SK-N-SH (cell line): ENCODE measurements around the gene FBXL12. TPM values are rescaled to one million over a fixed set of nuclear protein-coding genes. Genes with fewer than 3 reads are reported as not detected.

Experiments
- CTCF ChIA-PET: fragments of 300-600, 350-600 bp; formaldehyde crosslinking; extraction: SDS; loops from one replicate; lab custom pipeline; 2021; lab: Yijun Ruan, JAX
- POLR2A ChIA-PET: fragments of 350-600 bp; sonication (Branson Sonifier 250); formaldehyde crosslinking; extraction: SDS; loops from one replicate; lab custom pipeline; 2020; ENCODE audit warnings: antibody characterized with exemption, inconsistent platforms; lab: Yijun Ruan, JAX
- DNase-seq: peaks from one replicate; pipeline ENCODE4 v3.0.0; 2012
- H2AFZ ChIP-seq: fragments of 200-600 bp; sonication (generic); 2 replicates; pipeline ENCODE4 v1.8.1; 2016; ENCODE audit warnings: antibody characterized with exemption, mild to moderate bottlenecking, low read depth
- H3F3A ChIP-seq: fragments of 200-600 bp; sonication (generic); replicated peaks from 2 replicates; pipeline ENCODE3; 2016; ENCODE audit warnings: antibody characterized with exemption, mild to moderate bottlenecking; ENCODE audit not compliant: insufficient read depth
- H3K27ac ChIP-seq, 2 experiments: fragments of 200-500 bp in 1 of 2; fragments of 200-600 bp in 1 of 2; sonication (Bioruptor generic) in 1 of 2; sonication (generic), shearing (Covaris generic) in 1 of 2; 2 replicates each; pipeline versions ENCODE4 v1.5.1 to v1.6.1; 2014 to 2016; ENCODE audit warnings: low read depth in 2 of 2, inconsistent platforms in 1 of 2, low read length in 1 of 2, mild to moderate bottlenecking in 1 of 2, mixed read lengths in 1 of 2
- H3K27me3 ChIP-seq: fragments of 200-600 bp; sonication (generic), shearing (Covaris generic); 2 replicates; pipeline ENCODE4 v1.6.1; 2016; ENCODE audit warnings: mixed run types; ENCODE audit not compliant: insufficient read depth
- H3K36me3 ChIP-seq, 2 experiments: fragments of 200-500 bp in 1 of 2; fragments of 200-600 bp in 1 of 2; sonication (Bioruptor generic) in 1 of 2; sonication (generic) in 1 of 2; replicated peaks in 1 of 2; 2 replicates each; pipeline versions ENCODE3 to v1.5.1; 2014 to 2016; ENCODE audit warnings: low read length in 1 of 2, mild to moderate bottlenecking in 1 of 2; ENCODE audit not compliant: insufficient read depth in 2 of 2, control insufficient read depth in 1 of 2
- H3K4me1 ChIP-seq, 2 experiments: fragments of 200-500 bp in 1 of 2; fragments of 200-600 bp in 1 of 2; sonication (Bioruptor generic) in 1 of 2; sonication (generic), shearing (Covaris generic) in 1 of 2; 2 replicates each; pipeline versions ENCODE4 v1.5.1 to v1.6.1; 2014 to 2016; ENCODE audit warnings: low read depth in 1 of 2, low read length in 1 of 2, mixed run types in 1 of 2; ENCODE audit not compliant: insufficient read depth in 2 of 2, control insufficient read depth in 1 of 2
- H3K4me2 ChIP-seq: fragments of 200-600 bp; sonication (generic), shearing (Covaris generic); 2 replicates; pipeline ENCODE4 v1.6.1; 2017; ENCODE audit warnings: mixed run types
- H3K4me3 ChIP-seq, 2 experiments: fragments of 200-500 bp in 1 of 2; fragments of 200-600 bp in 1 of 2; sonication (Bioruptor generic) in 1 of 2; sonication (generic), shearing (Covaris generic) in 1 of 2; 2 replicates each; pipeline versions ENCODE4 v1.5.1 to v1.8.1; 2014 to 2016; ENCODE audit warnings: low read depth in 2 of 2, inconsistent platforms in 1 of 2, low read length in 1 of 2, mild to moderate bottlenecking in 1 of 2, mixed read lengths in 1 of 2, moderate library complexity in 1 of 2
- H3K79me2 ChIP-seq: fragments of 200-600 bp; sonication (generic); 2 replicates; pipeline ENCODE4 v1.8.1; 2017; ENCODE audit warnings: mild to moderate bottlenecking; ENCODE audit not compliant: insufficient read depth
- H3K9ac ChIP-seq: fragments of 200-600 bp; sonication (generic); 2 replicates; pipeline ENCODE4 v1.6.1; 2017; ENCODE audit warnings: mixed run types
- H3K9me2 ChIP-seq: fragments of 200-600 bp; sonication (generic); 2 replicates; pipeline ENCODE4 v1.6.1; 2017; ENCODE audit warnings: mixed run types
- H3K9me3 ChIP-seq: fragments of 200-600 bp; sonication (generic); 2 replicates; pipeline ENCODE4 v1.6.1; 2017; ENCODE audit warnings: mixed run types, mild to moderate bottlenecking, moderate library complexity
- H4K20me1 ChIP-seq: fragments of 200-600 bp; sonication (generic); 2 replicates; pipeline ENCODE4 v1.6.1; 2017; ENCODE audit warnings: mild to moderate bottlenecking, mixed run types; ENCODE audit not compliant: insufficient read depth
- CTCF ChIP-seq: fragments of 200-600 bp; sonication (generic); IDR thresholded peaks from 2 replicates; pipeline ENCODE4 v1.6.1; 2017; ENCODE audit warnings: antibody characterized with exemption, mild to moderate bottlenecking, moderate library complexity
- EZH2phosphoT487 ChIP-seq: fragments of 200-600 bp; sonication (generic); IDR thresholded peaks from 2 replicates; pipeline ENCODE4 v1.6.1; 2017; ENCODE audit warnings: low read depth, mixed run types, mild to moderate bottlenecking, antibody characterized with exemption, moderate library complexity, borderline replicate concordance
- IRF3 ChIP-seq: fragments of 150-350 bp; IDR thresholded peaks from 2 replicates; pipeline ENCODE4 v1.6.1; 2016; ENCODE audit warnings: mild to moderate bottlenecking, low read depth, low read length
- NRF1 ChIP-seq: IDR thresholded peaks from 2 replicates; pipeline ENCODE4 v1.6.1; 2012; ENCODE audit warnings: low read depth, mild to moderate bottlenecking, low read length
- PBX3 ChIP-seq: IDR thresholded peaks from 2 replicates; pipeline ENCODE4; 2012
- POLR2AphosphoS5 ChIP-seq: IDR thresholded peaks from 2 replicates; pipeline ENCODE4 v1.6.1; 2012; ENCODE audit warnings: low read depth, low read length
- RXRA ChIP-seq: IDR thresholded peaks from 2 replicates; pipeline ENCODE4 v1.4.0; 2012; ENCODE audit warnings: low read depth, mild to moderate bottlenecking, borderline replicate concordance
- SMC3 ChIP-seq: IDR thresholded peaks from 2 replicates; pipeline ENCODE4 v1.6.1; 2012; ENCODE audit warnings: low read depth, low read length, improper control_type of control experiment
- TAF1 ChIP-seq: IDR thresholded peaks from 2 replicates; pipeline ENCODE4 v1.6.1; 2012; ENCODE audit warnings: low read depth, mild to moderate bottlenecking, low read length, moderate library complexity, borderline replicate concordance
- TCF12 ChIP-seq: IDR thresholded peaks from 2 replicates; pipeline ENCODE4 v1.4.0; 2012
- USF1 ChIP-seq: IDR thresholded peaks from 2 replicates; pipeline ENCODE4 v1.4.0; 2012; ENCODE audit warnings: low read depth, borderline replicate concordance
- polyA plus RNA-seq, 3 experiments: library from polyadenylated mRNA; depleted of rRNA; stranded (reverse); fragments of >200 nt; gene quantifications; 2 replicates each; pipeline ENCODE4 v1.2.3, GENCODE V29; 2012

Gene FBXL12
- polyA plus RNA-seq, 1 of the 3 experiments (the other 2 are of a cell fraction) = 27.1 TPM

- Histone ChIP-seq H3F3A (no peaks in the 10 kb centered on the region), H2AFZ (no peak overlapping the region), H3K9me2 (no peaks in the 10 kb centered on the region), H3K27me3 (no peaks in the 10 kb centered on the region), H3K79me2 (no peaks in the 10 kb centered on the region), H3K27ac (no peak overlapping the region), H3K9ac (no peak overlapping the region), H4K20me1 (no peaks in the 10 kb centered on the region), H3K36me3 (no peaks in the 10 kb centered on the region), H3K4me1 (no peaks in the 10 kb centered on the region), H3K9me3 (no peaks in the 10 kb centered on the region), H3K4me2 (no peak overlapping the region), H3K4me3 (no peak overlapping the region)
- ChIA-PET POLR2A (no interaction called here), CTCF (interaction anchor here (1.3 to 2.1 kb wide), 4 partner anchors 9 to 21 kb away, joined by 3 to 6 read pairs (median 4); no protein-coding TSS in a partner anchor)
- TF ChIP-seq TAF1 (no peak), USF1 (no peak), SMC3 (no peak), NRF1 (no peak), RXRA (no peak), IRF3 (no peak), TCF12 (no peak), POLR2AphosphoS5 (no peak), PBX3 (no peak), CTCF (no peak), EZH2phosphoT487 (no peak)
- DNase-seq = no peak
Observed at GRCh38 chr19:9858766-9859165, 39.9 kb upstream of the FBXL12 start.
